ENCODE results near the gene AUH.

GRCh38 chr9:91212596-91213243 is 149.0 kb downstream of the AUH start:
- TF ChIP-seq EZH2phosphoT487 (IDR thresholded peaks at IDR 0.05; ENCODE audit: borderline replicate concordance, low read depth, low read length) (no peak), CTCF (conservative IDR thresholded peaks at IDR 0.05; ENCODE audit: low read length) (no peak)
